GM18526 (cell line): ENCODE data around the gene TTC39C.

Experiments
- POLR2A ChIP-seq: IDR thresholded peaks from 3 replicates; pipeline ENCODE4 v1.6.1; 2011; ENCODE audit not compliant: insufficient read length; ENCODE audit errors: extremely low read depth

TTC39C gene

DNA sequence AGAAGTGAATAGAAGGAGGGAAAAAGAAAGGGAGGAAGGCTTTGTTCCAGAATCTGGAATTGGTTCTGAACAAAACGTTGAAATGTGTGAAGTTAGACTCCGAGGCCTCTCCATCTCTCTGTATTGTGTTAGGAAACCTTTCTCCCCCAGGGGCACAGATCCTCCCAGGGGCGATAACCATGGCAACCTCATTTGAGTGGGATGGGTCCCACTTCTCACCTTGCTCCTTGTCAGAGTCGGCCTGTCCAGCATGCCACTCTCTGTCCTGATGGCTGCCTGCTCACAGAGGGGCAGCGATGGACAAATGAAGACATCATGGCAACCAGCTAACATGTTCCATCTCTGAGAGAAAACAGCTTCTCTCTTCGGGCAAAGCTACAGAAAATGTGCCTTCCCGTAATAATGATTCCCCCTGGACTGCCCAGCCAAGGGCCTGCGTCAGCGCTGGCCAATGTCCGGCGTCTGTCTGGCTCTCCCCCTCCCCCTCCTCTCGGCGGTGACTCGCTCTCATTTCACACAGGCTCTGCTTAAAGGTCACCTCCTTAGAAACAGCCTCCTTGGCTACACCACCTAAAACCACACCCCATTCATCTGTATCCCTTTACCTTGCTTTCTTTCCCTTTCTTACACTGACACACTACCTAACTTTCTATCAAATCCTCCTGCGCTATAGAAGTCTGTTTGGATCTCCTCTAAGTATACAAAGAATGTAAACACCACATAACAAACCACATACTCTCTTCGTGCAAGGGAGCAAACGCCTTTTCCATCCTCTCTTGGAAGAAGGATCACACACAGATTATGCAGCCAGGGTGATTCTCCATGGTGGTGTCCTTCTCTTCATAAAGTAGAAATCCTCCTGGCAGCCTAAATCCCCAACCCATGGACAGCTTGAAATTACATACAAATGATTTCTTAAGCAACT lies 32.1 kb upstream of the TTC39C start:
- no peak for TF ChIP-seq POLR2A

DNA sequence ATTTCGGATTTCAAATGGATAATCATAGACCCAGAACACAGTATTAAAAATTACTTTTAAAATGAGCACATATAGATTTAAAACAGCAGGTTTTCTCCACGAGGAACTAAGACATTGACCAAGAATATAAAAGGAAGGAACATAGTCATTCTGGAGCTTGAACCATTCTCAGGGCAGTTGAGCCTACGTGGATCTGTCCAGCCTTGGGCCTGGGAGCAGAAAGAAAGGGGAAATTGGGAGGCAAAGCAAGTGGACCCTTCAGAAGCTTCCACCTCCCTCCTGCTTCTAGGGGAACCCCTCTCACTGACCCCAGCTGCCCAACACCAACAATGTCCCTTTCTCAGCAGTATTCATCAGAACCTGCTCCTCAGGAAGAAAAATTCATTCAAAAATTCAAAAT lies 31.4 kb upstream of the TTC39C start:
- no peak for TF ChIP-seq POLR2A

DNA sequence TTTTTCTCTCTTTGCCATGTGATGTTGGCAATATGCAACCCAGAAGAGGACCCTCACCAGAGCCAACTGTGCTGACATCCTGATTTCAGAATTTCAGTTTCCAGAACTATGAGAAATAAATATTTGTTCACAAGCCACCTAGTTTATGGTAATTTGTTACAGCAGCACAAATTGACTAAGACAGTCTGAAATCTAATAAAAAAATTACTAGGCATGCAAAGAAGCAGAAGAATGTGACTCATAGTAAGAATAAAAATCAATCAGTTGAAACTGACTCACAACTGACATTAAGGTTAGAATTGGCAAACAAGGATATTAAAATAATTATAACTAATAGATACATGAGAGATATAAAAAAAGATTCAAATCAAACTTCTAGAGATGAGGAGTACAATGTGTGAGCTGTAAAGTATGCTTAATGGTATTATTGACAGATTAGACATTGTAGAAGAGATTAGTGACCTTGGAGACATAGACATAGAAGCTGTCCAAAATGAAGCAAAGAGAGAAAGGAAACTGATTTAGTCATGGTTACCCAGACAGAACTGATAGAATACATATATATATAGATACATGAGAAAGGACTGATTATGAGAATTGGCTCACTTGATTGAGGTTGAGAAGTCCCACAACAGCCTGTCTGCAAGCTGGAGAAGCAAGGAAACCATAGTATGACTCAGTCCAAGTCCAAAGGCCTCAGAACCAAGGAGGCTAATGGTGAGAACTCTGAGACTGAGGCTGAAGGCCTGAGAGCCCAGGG lies 27.8 kb upstream of the TTC39C start:
- no peak for TF ChIP-seq POLR2A

DNA sequence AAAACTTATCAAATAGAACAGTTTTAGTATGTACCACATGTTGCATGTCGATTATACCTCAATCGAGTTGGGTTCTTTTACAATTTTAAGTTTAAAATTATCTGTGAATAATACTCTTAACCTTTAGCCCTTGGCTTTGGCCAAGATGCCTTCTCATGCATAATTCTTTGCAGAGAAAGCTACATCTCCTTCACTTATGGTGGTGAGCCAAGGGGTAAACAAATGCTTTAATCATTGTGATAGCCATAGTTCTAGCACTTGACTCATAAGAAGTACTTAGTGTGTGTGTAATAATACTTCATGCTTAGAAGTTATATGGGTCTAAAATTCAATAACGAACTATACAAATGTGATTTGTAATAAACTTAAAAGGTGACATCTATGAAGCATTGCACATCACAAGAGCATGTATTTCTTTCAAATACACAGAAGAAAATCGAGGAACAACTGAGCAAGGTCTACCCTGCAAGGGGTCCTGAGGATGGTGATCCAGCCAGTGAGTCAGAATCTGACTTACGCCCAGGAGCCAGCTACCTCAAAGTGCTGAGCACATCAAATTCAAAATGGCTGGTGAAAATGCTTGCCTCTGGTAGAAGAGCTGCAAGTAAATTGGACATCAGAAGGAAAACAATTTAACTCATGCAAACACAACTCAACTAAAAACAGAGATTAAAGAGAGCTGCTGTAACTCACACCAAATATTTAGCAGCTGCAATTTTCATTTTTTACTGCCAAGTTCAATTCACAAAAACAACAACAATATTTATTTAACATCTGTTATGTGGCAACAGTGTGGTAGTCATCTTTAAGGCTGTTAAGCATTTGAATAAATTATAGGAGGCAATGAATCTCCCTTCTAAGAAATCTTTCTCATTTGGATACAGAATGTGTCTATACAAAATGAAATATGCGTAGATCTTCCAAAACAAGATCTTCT lies 23.8 kb upstream of the TTC39C start:
- TF ChIP-seq POLR2A, result no peak

DNA sequence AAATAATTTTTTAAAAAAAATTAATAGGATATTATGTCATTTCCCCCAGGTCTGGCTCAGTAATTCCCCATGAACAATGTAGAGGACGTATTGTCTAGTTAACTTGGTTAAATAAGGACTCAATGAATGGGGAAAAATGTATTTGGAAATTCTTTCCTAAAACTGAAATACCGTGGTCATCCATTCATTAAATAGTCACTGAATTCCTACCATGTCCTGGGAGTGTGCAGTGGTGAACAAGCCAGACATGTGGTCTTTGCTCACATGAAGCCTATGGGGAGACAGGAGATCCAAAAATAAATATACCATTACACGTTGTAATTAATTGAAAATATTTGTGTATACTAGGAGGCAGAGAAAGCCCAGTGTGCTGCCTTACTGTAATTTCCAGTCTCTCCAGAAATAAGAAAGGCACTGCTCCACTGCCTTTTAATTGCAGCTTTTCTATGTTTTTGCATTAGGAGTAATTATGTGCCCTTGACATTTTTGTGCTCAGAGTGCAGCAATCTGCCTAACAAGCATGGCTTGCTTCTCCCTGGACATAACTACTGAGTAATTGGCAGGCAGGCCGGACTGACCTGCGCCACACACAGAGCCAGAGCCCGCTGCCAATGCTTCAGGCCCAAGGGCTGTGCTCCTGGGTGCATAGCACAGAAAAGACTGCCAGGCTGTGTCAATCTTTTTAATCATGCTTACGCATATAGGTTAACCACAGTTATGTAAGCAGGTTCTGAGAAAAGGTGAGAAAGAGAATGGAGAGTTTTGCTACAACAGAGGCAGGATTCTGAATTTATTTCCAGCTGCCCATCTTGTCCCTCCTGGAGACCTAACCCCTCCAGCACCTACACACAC lies 22.2 kb upstream of the TTC39C start:
- TF ChIP-seq POLR2A, result no peak

DNA sequence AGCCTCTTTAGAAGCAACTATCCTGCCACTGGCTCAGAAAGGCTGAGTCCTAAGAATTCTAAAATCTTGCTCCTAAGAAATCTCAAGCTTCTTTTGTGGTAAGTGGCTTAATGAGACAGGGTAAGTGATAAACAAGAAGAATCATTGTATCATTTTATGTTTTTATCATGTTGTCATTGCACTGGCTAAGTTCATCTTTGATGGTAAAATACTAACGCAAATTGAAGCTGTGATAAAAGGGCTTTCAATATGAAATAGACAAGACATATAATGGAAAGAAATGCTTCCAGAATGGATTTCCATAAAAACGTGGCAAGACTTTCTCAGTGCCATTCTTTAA lies 21.6 kb upstream of the TTC39C start:
- no peak for TF ChIP-seq POLR2A

DNA sequence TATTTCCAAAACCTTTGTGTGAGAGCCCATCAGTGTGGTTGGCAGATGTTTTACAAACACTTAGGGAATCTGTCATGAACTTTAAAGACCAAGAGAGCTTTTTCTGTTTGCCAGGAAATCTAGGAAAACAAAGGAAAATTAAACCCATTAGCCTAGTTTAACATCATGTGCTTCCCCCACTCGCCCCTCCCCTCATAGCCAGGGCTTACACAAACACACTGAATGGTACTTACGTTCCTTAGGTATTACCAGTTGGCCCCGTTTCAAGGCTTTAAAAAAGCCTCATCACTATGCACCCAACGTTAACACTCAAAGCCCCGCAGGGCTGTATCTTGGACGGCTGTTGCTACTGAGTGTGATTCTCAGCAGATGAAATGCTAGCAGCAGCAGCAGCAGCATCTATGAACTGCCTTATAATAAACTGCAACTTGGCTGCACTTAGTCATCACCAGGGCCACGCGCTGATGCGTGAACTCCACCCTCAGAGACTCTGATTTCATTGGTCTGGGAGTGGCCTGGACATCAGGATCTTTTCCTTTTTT lies 20.1 kb upstream of the TTC39C start:
- TF ChIP-seq POLR2A, result no peak

DNA sequence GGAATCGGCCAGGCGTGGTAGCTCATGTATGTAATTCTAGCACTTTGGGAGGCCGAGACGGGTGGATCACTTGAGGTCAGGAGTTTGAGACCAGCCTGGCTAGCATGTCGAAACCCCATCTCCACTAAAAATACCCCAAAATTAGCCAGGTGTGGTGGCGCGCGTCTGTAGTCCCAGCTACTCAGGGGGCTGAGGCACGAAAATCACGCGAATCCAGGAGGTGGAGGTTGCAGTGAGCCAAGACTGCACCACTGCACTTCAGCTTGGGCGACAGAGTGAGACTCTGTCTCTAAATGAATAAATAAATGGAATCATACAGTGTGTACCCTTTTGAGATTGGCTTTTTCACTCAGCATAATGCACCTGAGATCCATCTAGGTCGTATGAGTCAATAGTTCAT lies 19.4 kb upstream of the TTC39C start:
- no peak for TF ChIP-seq POLR2A

DNA sequence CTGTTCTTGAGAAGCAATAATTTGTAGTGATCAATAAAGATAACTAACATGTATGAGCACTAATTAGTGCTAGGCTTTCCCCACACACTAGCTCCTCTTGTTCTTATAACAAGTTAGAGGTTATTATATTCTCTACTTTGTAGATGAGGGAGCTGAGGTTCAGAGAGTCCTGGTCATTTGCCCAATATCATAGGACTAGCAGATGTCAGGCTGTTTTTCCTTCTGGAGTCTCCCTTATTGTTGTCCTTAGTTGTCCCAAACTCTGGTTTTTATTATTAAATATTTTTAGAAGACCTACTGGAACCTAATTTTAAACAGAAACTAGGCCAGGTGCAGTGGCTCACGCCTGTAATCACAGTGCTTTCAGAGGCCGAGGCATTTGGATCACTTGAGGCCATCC lies 16.5 kb upstream of the TTC39C start:
- no peak for TF ChIP-seq POLR2A

DNA sequence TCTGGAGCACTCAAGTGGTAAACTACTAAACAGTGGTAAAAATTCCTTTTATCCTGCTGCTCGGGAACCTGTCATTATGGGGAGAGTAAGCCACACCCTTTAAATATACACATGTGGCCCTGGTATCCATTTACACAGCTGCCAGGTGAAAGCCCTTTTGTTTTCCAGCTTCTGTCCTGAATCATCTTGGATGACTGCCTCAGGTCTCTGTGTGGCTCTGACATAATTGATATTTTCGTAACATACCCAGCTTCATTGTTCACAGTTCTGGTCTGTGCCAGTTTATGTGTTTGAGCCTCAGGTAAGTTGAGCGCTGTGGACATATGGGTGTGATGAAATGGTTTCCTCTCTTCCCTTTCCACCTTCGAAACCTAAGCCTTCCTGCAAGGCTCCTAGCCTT lies 15.7 kb upstream of the TTC39C start:
- TF ChIP-seq POLR2A, result no peak

DNA sequence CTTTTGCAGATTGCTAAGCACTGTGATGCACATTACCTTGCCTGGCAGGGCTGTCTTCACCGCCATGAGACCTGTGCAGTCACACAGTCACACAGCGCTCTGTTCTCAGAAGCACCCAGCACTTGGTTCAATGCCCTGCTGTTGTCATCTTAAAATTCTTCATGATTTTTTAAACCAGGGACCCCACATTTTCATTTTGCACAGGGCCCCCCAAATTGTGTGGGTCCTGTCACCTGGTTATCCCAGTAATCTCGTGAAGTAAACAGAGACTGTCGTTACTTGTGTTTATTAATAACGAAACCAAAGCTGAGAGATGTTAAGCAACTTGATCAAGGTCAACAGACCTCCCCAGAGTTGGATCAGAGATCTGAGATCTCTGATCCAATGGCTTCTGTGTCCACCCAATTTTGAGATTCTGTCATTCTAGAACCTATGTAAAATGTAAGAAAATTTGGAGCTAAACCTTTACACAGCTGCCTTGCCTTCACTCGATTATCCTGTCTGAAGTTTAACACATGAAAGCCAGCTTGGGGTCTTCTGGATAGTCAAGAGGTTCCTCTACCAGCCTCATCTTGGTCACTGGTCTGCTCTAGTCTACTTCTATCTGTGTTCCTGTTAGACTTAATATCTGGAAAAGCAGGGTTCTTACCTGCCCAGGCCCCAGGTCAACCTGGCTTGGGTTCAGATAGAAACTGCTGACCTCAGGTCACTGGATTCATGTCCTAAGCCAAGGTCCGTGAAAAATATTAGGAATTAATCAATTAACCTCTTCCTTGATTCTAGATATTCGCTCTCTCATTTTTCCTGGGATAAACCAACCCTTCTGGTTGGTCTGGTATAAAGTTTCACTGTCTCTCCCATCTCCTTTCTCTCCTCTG lies 13.7 kb upstream of the TTC39C start:
- no peak for TF ChIP-seq POLR2A

DNA sequence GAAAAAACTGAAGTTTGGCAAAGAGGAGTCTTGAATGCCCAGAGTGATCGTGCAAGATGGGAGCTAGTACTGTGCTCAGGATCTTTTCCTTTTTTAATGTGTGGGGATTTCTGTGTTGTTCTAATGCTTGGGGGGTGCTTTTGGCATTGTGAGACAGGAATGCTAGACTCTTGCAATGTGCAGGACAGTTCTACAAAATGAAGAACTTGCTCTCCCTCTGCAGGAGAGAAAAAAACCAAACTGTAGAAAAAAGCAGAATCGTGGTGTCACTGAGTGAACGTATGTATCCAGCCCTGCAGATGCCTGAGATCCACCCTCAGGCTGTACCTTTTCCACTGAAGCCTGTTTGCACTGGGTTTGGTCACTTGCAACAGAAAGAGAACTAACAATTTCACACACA lies 12.1 kb upstream of the TTC39C start:
- no peak for TF ChIP-seq POLR2A

DNA sequence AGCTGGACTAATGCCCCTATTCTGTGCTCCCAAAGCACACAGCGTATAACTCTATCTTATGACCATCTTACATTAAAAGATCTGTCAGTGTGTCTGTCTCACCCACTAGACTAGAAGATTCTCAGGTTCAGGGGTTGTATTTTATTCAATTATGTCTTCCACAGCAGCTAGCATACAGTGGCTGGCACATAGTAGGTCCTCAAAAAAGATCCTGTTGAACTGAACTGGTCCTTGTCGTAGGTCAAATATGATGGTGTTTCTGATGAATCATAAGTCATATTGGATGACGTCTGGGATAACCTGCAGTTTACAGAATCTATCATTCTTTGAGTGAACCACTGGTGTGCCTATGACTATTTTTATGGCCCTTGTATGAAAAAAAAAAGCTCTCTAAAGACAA lies 11.3 kb upstream of the TTC39C start:
- TF ChIP-seq POLR2A, result no peak

DNA sequence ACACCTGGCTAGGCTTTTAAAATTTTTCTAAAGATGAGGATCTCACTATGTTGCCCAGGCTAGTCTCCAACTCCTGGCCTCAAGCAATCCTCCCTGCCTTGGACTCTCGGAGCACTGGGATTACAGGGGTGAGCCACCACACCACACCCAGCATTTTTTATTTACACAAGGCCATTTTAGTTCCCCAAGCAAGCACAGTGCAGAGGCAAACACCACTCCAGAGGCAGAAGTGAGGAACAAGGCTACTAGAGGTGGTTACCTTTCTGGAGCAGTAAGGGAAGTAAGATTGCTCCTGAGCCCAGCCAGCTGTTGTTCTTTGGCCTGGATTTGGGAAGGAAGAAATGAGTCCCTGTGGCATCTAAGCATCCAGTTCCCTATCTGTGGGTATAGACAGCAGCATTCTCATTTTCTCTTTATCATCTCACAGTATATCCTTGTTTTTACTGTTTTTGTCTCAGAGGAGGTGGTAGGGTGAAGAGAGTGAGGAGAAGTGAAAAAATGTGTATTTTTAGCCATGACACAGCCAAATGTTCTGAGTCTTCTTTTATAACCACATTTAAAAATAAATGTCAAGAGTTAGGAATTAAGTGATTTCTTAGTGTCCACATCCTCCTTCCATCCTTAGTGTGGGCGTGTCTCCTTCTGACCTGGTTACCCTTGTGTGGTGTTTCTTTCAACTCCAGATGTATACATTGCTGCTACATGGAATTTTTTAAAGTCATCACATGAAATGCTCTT lies 10.5 kb upstream of the TTC39C start:
- no peak for TF ChIP-seq POLR2A
